Measurements from ENCODE around the gene IL17RD.

IL17RD gene

DNA sequence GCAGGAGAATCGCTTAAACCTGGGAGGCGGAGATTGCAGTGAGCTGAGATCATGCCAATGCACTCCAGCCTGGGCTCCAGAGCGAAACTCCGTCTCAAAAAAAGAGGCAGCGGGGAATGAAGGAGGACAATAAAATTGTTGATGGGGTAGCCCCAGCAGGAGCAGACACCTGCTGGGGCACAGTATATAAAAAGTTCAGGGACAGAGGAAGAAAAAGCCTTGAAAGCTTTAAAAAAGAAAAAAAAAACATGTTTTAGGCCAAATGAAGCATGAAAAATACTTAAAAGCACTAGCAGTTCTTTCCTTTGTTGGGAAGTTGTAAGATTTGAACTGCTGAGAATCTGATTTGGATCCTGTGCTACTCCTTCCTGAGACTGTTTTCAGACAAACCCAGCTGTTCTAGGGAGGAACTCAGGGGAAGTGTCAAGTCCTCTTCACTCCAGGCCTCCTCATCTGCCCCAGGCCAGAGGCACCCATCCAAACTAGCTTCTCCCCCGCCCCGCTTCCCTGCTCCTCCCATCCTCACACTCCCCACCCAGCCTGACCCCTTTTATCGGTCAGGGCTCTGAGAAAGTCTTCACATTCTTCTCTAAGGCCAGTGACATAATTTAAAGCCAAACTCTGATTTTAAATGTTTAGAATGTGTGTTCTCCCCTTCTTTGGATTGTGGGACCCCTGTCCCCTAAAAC lies 4.9 kb downstream of the IL17RD start:
- TF ChIP-seq CTCF (conservative IDR thresholded peaks at IDR 0.05; ENCODE audit: low read length) = no peak
- no peak overlapping the region for H3K4me3 ChIP-seq (ENCODE audit: low read length)
- no peak for DNase-seq (ENCODE audit: low read depth)

DNA sequence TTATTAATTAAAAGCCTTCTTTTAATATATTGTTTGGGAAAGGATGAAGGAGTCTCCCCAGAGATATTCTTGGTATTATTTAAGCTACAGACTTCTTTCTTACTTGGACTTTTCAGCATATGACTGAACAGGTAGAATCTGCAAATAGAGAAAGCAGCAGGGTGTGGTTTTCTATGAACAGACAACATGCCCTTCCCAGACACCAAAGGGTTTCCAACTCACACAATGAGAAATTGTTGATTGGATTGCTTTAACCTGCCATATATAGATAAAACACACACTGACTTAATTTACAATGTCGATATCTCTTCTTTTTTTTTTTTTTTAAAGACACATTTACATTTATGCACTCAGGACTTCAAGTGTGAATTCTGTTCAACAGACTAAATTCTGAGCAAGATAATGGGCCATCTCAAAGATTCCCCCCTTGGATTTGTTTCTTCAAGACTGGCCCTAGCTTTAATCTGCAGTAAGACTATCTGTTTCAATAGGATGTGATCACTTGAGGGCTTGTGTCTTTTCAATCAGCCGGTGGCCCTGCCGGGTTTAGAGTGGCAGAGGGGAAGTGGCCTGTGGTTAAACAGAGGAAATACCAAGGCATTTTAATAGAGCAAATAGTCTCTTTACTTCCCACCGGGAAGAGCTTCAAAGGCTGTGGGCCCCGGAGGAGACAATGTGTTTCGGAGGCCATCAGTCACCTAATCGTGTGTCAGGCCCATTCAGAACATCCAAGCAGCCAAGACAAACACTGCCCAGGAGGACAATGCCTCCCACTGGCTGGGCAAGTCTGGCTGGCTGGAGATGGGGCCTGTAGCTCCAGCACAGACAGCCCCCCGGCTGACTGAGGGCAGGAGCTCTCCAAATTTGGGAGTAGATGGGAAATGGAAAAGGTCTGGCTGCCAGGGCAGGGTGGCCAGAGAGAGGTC lies 6.1 kb downstream of the IL17RD start:
- H3K4me3 ChIP-seq (ENCODE audit: low read length) = no peak overlapping the region
- DNase-seq (ENCODE audit: low read depth) = no peak
- no peak for TF ChIP-seq CTCF (conservative IDR thresholded peaks at IDR 0.05; ENCODE audit: low read length)

DNA sequence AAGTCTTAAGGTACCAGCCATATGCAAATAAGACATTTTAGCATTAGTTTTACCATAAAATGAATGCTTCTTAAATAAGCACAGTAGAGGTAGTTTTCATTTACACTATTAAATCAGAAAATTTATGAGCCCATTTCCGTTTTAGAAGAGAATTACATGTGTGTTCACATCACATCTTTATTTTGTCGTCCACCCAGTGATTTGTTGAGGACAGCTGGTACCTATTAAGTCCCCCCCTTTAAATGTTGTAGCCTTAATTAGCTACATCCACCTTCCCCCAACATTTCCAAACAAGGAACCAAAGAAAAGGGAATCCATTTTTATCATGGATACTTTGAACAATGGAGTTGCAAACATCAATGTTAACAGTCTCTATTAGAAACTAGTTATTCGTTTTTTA lies 6.8 kb downstream of the IL17RD start:
- DNase-seq (ENCODE audit: low read depth) = no peak
- no peak for TF ChIP-seq CTCF (conservative IDR thresholded peaks at IDR 0.05; ENCODE audit: low read length)
- H3K4me3 ChIP-seq (ENCODE audit: low read length) = no peak overlapping the region

GRCh38 chr3:57157545-57157944 lies 7.6 kb downstream of the IL17RD start:
- no peak for DNase-seq (ENCODE audit: low read depth)
- H3K4me3 ChIP-seq (ENCODE audit: low read length) = no peak overlapping the region
- TF ChIP-seq CTCF (conservative IDR thresholded peaks at IDR 0.05; ENCODE audit: low read length) = no peak

- no peak for TF ChIP-seq CTCF (conservative IDR thresholded peaks at IDR 0.05; ENCODE audit: low read length)
- DNase-seq (ENCODE audit: low read depth) = no peak
- no peak overlapping the region for H3K4me3 ChIP-seq (ENCODE audit: low read length)
Measured at GRCh38 chr3:57155310-57155643, 9.9 kb downstream of the IL17RD start.

DNA sequence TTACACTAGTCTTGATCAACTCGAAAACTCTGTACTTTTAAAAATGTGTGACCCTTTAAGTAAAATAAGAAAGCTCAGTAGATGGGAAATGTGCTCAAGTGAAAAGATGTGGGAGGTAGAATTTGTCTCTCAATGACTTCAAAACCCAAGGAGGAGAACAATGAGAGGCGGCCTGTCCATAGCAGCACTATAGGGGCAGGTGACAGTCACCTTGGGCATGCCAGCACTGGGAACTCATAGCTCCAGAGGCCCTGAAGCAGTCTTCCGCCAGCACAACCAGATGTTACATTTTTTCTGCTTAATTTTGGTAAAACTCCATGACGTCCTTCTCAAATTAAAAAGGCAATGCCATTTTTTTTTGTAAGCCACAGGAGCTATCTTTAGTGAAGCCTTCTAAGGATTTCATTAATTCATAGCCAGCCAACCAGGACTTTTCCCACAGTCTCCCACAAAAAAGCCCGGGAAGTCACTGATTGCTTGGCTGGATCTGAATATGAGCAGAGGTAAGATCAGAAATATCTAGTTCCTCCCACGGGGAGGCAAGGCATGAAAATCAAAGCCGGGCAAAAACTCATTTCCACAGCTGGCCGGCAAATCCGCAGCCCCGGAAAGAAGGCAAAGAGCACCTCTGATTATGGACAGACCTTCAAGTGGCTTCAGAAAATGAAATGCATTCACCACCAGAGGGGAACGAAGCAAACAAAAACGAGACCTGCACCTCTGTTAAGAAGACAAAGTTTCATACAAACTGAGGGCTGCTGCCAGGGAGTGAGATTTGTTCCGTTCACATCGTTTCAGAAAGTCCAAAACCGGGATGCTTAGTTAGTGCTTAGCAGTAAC lies 10.5 kb downstream of the IL17RD start:
- DNase-seq (ENCODE audit: low read depth) = no peak
- no peak overlapping the region for H3K4me3 ChIP-seq (ENCODE audit: low read length)
- no peak for TF ChIP-seq CTCF (conservative IDR thresholded peaks at IDR 0.05; ENCODE audit: low read length)
